Measurements from ENCODE around the gene RBL2. TPM values are rescaled to one million over a fixed set of nuclear protein-coding genes. Genes with fewer than 3 reads are reported as not detected.
A peak's percentile ranks its signal among the peaks of the same experiment; 100 is the strongest.

The RBL2 gene
- total and polyA plus RNA-seq, 2 of the 13 experiments (the other 11 are each of a cell fraction or from before 2014, with no cell fraction given), result 41.2 to 60.9 TPM

GRCh38 chr16:53511403-53512280 lies 77.4 kb downstream of the RBL2 start (continued):
- TF ChIP-seq, protein P1, sequence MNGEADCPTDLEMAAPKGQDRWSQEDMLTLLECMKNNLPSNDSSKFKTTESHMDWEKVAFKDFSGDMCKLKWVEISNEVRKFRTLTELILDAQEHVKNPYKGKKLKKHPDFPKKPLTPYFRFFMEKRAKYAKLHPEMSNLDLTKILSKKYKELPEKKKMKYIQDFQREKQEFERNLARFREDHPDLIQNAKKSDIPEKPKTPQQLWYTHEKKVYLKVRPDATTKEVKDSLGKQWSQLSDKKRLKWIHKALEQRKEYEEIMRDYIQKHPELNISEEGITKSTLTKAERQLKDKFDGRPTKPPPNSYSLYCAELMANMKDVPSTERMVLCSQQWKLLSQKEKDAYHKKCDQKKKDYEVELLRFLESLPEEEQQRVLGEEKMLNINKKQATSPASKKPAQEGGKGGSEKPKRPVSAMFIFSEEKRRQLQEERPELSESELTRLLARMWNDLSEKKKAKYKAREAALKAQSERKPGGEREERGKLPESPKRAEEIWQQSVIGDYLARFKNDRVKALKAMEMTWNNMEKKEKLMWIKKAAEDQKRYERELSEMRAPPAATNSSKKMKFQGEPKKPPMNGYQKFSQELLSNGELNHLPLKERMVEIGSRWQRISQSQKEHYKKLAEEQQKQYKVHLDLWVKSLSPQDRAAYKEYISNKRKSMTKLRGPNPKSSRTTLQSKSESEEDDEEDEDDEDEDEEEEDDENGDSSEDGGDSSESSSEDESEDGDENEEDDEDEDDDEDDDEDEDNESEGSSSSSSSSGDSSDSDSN (CRISPR knock-in tag; IDR thresholded peaks at IDR 0.05), result peak; percentile 53
- no peak for TF ChIP-seq KLF12 (CRISPR knock-in tag; IDR thresholded peaks at IDR 0.05; ENCODE audit: borderline replicate concordance)
- no peak for TF ChIP-seq ARID2 (CRISPR knock-in tag; IDR thresholded peaks at IDR 0.05; ENCODE audit: borderline replicate concordance)
- TF ChIP-seq ZNF891 (CRISPR knock-in tag; IDR thresholded peaks at IDR 0.05), result peak; percentile 80; the same call in 1 of the 2 replicates
- peak; percentile 88 for TF ChIP-seq FOXA3 (CRISPR knock-in tag; IDR thresholded peaks at IDR 0.05)
- no peak; the same call in 1 of the 2 replicates for TF ChIP-seq XBP1 (CRISPR knock-in tag; IDR thresholded peaks at IDR 0.05)
- peak; percentile 42; the same call in 1 of the 2 replicates for TF ChIP-seq ZNF12 (CRISPR knock-in tag; IDR thresholded peaks at IDR 0.05)
- TF ChIP-seq GPBP1L1 (CRISPR knock-in tag; IDR thresholded peaks at IDR 0.05), result no peak
- TF ChIP-seq, protein P2, sequence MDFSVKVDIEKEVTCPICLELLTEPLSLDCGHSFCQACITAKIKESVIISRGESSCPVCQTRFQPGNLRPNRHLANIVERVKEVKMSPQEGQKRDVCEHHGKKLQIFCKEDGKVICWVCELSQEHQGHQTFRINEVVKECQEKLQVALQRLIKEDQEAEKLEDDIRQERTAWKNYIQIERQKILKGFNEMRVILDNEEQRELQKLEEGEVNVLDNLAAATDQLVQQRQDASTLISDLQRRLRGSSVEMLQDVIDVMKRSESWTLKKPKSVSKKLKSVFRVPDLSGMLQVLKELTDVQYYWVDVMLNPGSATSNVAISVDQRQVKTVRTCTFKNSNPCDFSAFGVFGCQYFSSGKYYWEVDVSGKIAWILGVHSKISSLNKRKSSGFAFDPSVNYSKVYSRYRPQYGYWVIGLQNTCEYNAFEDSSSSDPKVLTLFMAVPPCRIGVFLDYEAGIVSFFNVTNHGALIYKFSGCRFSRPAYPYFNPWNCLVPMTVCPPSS (IDR thresholded peaks at IDR 0.05), result no peak
- TF ChIP-seq KDM6A (CRISPR knock-in tag; IDR thresholded peaks at IDR 0.05; ENCODE audit: low read depth), result no peak; the same call in 1 of the 2 replicates
- TF ChIP-seq NAIF1 (CRISPR knock-in tag; IDR thresholded peaks at IDR 0.05; ENCODE audit: borderline replicate concordance), result peak; percentile 79; the same call in 1 of the 2 replicates
- TF ChIP-seq ZNF362 (CRISPR knock-in tag; IDR thresholded peaks at IDR 0.05; ENCODE audit: borderline replicate concordance), result peak; percentile 44; the same call in 1 of the 2 replicates
- no peak for TF ChIP-seq MYNN (CRISPR knock-in tag; IDR thresholded peaks at IDR 0.05; ENCODE audit: low read depth)
- TF ChIP-seq, protein P3, sequence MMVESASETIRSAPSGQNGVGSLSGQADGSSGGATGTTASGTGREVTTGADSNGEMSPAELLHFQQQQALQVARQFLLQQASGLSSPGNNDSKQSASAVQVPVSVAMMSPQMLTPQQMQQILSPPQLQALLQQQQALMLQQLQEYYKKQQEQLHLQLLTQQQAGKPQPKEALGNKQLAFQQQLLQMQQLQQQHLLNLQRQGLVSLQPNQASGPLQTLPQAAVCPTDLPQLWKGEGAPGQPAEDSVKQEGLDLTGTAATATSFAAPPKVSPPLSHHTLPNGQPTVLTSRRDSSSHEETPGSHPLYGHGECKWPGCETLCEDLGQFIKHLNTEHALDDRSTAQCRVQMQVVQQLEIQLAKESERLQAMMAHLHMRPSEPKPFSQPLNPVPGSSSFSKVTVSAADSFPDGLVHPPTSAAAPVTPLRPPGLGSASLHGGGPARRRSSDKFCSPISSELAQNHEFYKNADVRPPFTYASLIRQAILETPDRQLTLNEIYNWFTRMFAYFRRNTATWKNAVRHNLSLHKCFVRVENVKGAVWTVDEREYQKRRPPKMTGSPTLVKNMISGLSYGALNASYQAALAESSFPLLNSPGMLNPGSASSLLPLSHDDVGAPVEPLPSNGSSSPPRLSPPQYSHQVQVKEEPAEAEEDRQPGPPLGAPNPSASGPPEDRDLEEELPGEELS (CRISPR knock-in tag; IDR thresholded peaks at IDR 0.05), result no peak; the same call in 1 of the 2 replicates
- TF ChIP-seq PAX8 (CRISPR knock-in tag; IDR thresholded peaks at IDR 0.05; ENCODE audit: borderline replicate concordance), result no peak
- TF ChIP-seq ZNF124 (CRISPR knock-in tag; IDR thresholded peaks at IDR 0.05), result no peak; the same call in 1 of the 2 replicates
- peak; percentile 67; the same call in 1 of the 2 replicates for TF ChIP-seq ZBTB26 (CRISPR knock-in tag; IDR thresholded peaks at IDR 0.05; ENCODE audit: borderline replicate concordance)
- TF ChIP-seq MAF1 (CRISPR knock-in tag; IDR thresholded peaks at IDR 0.05; ENCODE audit: borderline replicate concordance), result no peak
- TF ChIP-seq MZF1 (CRISPR knock-in tag; IDR thresholded peaks at IDR 0.05; ENCODE audit: borderline replicate concordance), result 0 out of 2 replicates have a peak, but pooled peaks have one; percentile 69

All from HepG2 (cell line).